HCEC 1CT (cell line): ENCODE measurements around the gene CENPC.
"Not testable (repeated sequence)": the region's sequence is repeated elsewhere in the genome, so short reads cannot be mapped to it uniquely, and the experiment has no call there.

ENCODE experiments used
- DNase-seq: peaks from one replicate; pipeline ENCODE4 v3.0.0-alpha.2; 2017

The CENPC gene

GRCh38 chr4:67549123-67549522 is 3.8 kb upstream of the CENPC start:
- no peak for DNase-seq

DNA sequence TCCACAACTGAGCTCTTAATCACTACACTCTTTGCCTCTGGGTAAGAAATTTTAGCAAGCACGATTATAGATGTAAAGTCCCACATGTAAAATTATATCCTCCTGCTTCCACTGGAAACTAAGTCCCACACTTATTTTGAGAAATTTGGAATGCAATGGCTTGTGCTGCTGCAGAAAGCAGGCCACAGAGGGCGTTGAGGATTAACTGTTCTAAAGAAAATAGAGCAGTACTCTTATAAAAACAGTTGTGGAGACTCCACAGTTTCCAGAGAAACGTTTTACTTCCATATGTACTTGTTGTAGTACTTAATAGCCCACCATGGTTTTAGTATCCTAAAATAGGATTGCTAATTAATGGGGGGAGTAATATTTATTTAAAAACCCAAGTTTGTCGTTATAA is 1.7 kb upstream of the CENPC start:
- no peak for DNase-seq

DNA sequence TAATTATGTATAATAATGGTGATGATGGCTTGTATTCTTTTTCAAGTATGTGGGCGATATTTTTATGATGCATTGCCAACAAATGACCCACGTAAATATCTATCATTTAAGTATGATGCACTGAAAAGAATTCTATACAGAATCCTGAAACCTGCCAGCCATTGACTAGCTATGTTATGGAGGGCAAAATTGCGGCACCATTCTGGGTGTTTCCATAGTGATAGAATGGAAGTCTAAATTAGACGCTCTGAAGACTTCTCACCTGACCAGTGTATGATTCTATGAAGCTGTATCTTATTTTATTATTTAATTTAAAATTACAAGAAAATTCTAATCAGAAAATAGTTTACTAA is 677 bp upstream of the CENPC start:
- no peak for DNase-seq

DNA sequence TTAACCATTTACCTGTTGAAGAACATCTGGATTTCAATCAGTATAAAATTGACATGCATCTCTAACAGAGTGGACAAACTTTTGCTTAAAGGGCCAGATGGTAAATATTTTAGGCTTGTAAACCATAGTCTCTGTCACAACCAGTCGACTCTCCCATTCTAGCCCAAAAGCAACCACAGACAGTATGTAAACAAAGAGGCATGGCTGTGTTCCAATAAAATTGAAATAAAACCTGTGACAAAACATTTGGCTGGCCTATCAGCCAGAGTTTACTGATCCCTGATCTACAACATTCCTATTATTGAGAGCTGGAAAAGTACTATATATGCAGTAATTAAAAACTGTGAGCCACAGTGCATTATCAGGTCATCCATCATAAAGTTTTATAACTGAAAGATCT is 3.2 kb downstream of the CENPC start:
- no peak for DNase-seq

DNA sequence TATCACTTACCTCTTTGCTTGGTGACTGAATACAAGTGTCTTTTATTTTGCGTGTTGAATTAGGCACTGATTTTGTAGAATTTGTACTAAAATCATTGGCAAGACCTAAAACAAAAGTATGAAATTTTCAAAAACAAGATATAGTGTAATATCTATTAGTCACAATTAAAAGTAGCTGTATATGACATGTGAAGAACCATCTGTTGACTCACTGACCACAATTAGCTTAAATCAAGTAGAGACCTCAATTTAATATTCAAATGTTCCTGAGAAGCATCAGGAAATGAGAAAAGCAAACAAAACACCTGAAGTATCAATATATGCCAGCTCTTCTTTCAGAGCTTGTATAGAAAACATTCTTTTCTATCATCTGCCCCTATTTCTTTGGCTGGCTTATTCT is 5.5 kb downstream of the CENPC start:
- DNase-seq = no peak

GRCh38 chr4:67535280-67535840 is 9.9 kb downstream of the CENPC start:
- DNase-seq = no peak

GRCh38 chr4:67533112-67533511 is 12.2 kb downstream of the CENPC start:
- DNase-seq = no peak

- DNase-seq = not testable (repeated sequence)
Measured at GRCh38 chr4:67532397-67532796, 12.9 kb downstream of the CENPC start.

DNA sequence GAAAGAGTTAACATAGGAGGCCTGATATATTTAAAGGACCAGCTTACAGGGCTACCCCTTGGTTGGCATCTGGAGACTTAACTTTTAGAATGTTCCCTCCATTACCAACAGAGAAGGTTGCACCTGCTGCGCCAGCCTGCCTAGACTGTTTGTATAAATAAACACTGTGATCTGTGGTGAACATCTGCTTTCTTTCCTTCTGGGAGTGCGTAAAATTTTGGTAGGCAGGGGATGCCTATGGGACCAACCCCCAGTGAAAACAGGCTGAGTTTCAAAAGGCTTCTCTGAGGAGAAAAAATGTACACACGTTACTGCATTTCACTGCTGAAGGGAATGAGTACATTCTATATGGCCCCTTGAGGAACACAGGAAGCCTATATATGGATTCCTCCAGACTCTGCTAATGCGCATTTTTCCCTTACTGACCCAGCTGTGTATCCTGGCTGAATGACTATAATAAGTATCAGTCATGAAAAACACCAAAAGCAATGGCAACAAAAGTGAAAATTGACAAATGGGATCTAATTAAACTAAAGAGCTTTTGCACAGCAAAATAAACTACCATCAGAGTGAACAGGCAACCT is 13.8 kb downstream of the CENPC start:
- no peak for DNase-seq

DNA sequence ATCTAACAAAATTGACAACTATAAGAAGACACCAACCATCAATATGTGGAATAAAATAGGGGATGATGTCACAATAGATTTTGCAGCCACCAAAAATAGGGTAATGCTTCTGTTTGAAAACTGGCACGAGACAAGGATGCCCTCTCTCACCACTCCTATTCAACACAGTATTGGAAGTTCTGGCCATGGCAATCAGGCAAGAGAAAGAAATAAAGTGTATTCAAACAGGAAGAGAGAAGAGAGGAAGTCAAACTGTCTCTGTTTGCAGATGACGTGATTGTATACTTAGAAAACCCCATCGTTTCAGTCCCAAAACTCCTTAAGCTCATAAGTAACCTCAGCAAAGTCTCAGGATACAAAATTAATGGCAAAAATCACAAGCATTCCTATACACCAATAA is 21.2 kb downstream of the CENPC start:
- not testable (repeated sequence) for DNase-seq

DNA sequence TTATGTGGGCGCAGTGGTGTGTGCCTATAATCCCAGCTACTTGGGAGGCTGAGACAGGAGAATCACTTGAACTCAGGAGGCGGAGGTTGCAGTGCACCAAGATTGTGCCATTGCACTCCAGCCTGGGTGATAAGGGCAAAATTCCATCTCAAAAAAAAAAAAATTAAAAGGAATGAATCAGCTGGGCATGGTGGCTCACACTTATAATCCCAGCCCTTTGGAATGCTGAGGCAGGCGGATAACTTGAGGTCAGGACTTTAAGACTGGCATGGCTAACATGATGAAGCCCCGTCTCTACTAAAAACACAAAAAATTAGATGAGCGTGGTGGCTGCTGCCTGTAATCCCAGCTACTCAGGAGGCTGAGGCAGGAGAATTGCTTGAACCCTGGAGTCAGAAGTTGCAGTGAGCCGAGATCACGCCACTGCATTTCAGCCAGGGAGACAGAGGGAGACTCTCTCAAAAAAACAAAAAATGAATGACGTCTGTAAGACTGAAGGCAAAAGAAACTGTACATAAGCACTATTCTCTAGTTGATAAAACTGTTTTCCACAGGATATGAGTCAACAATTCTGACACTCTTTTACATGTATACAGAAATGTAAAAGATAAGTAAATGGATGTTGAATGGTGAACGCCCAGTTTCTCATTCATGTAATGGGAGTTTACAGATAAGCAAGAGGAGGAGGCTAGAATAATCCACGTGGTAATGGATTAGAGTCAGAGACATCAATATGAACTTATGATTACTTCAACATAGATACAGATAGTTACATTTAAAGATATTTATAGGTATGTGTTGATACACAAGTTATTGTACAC is 22.2 kb downstream of the CENPC start:
- DNase-seq = no peak

GRCh38 chr4:67522230-67522629 is 23.1 kb downstream of the CENPC start:
- DNase-seq = no peak

GRCh38 chr4:67521506-67521905 is 23.8 kb downstream of the CENPC start:
- no peak for DNase-seq

DNA sequence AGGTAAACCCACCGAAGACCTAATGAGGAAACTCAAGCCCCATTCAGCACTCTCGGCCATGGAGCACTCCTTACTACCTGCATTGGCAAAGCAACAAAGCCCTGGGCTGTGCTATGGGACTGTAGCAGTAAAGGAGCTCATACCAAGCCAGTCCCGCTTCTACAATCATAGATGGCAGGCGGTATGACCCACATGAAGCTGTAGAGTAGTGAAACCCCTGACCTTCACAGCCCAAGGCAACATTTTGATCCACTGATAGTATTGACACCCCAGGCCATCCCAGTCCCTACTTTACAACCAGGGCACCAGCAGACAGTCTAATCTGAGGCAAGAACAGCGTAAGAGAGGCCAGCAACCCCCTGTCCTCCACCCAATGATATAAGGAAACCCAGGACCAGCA is 25.2 kb downstream of the CENPC start:
- no peak for DNase-seq

GRCh38 chr4:67512501-67512900 is 32.8 kb downstream of the CENPC start:
- no peak for DNase-seq

DNA sequence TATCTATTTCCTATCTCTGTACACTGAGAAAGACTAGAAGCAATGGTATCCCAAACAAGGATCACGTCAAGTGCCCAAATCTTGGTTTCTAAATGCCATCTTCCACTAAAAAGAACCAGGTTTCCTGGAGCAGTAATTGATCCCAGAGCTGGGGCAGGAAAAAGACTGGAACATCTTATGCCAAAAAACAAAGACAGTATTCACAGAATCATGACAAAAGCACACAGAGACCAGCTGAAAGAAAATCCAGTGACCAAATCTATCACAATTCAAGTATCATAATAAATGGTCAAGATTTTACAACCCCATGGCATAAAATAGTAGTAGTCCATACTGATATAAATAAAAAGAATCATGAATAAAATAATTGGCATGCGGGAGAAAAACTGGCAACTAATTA is 44.9 kb downstream of the CENPC start:
- no peak for DNase-seq

DNA sequence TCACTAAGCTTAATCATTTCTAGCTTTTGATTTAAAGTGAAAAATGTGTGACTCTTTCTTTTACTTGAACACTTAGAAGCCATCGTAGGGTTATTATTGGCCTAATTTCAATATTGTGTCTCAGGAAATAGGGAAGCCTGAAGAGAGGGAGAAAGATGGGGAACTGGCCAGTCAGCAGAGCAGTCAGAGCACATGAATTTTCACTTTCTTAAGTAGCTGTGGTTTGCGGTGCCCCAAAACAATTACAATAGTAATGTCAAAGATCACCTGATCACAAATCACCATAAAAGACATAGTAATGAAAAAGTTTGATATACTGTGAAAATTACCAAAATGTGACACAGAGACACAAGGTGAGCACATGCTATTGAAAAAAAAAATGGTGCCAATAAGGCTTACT is 45.5 kb downstream of the CENPC start:
- no peak for DNase-seq

GRCh38 chr4:67483868-67484602 is 61.3 kb downstream of the CENPC start:
- peak; percentile 22 for DNase-seq

GRCh38 chr4:67480810-67481209 is 64.5 kb downstream of the CENPC start:
- no peak for DNase-seq

- no peak for DNase-seq
Measured at GRCh38 chr4:67475155-67475554, 70.1 kb downstream of the CENPC start.

DNA sequence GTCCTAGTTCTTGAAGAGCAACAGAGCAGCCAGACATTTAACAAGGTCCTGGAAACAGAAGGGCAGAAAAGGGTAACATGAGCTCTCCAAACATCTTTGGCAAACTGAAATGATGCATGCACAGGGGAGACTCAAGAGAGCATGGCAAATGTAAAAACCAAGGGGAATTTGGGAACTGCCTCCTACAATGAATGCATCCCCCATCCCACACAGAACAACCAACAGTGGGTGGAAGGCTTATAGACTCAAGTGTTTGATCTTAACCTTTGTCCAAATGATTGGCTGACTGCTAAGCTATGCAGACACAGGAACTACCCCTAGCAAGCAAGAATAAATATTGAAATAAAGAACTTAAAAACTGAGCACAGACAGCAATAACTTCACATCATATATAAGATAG is 74.4 kb downstream of the CENPC start:
- no peak for DNase-seq

DNA sequence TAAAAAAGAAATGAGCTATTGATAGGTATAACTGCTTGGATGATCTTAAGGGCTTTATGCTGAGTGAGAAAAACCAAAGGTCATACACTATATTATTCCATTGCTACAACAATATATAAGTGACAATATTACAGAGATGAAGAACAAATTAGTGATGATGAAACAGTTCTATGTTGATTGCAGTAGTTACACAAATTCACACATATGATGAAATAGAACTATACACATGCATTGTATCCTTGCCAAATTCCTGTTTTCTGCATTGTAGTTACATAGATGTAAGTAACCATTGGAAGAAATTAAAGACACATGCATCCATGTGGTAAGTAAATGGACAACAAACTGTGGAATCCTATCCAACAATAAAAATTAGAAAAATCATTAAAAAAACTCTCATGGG is 76.5 kb downstream of the CENPC start:
- DNase-seq = no peak

DNA sequence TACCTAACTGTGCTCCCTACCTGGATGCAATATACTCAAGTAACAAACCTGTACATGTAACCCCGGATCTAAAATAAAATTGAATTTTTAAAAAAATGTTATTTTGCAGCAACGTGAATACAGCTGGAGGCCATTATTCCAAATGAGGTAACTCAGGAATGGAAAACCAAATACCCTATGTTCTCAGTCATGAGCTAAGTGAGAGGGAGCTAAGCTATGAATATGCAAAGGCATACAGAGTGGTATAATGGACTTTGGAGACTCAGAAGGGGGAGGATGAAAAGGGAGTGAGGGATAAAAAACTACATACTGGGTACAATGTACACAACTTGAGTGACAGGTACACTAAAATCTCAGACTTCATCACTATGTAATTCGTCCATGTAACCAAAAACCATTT is 78.6 kb downstream of the CENPC start:
- no peak for DNase-seq

GRCh38 chr4:67465763-67466052 is 79.6 kb downstream of the CENPC start:
- DNase-seq = no peak
